Stomach (tissue), 4 donors: Measurements from ENCODE around the gene MYO5B.

Experiments used
- POLR2A ChIP-seq, 4 donors: fragments of 450-650 bp; IDR thresholded peaks; one replicate each; pipeline ENCODE4 v1.6.1; 2016; ENCODE audit warnings: antibody characterized with exemption in 4 of 4, control low read depth in 2 of 4, mild to moderate bottlenecking in 1 of 4, moderate library complexity in 1 of 4
- POLR2AphosphoS5 ChIP-seq, 3 donors: sonication (generic); formaldehyde crosslinking; IDR thresholded peaks; one replicate each; pipeline ENCODE4 v1.6.1; 2016; ENCODE audit warnings: antibody characterized with exemption in 3 of 3
- TF ChIP-seq, protein P1 (sequence below), 7 experiments: fragments of 450-650 bp in 4 of 7; fragments of 200-600 bp in 3 of 7; sonication (generic) in 3 of 7; IDR thresholded peaks; one replicate each; pipeline ENCODE4 v1.5.1; 2016 to 2019; ENCODE audit warnings: antibody characterized with exemption in 7 of 7, control low read depth in 2 of 7, mild to moderate bottlenecking in 1 of 7

DNA sequence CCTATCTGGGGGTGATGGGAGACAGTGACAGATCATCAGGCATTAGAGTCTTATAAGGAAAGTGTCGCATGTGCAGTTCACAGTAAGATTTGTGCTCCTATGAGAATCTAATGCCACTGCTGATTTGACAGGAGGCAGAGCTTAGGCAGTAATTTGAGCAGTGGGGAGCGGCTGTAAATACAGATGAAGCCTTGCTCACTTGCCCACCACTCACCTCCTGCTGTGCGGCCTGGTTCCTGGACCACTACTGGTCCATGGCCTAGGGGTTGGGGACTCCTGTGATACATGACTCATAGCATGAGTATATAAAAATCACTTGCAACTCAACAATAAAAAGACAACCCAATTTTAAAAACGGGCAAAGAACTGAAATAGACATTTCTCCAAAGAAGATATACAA is 310.5 kb downstream of the MYO5B start:
- TF ChIP-seq, protein P1, sequence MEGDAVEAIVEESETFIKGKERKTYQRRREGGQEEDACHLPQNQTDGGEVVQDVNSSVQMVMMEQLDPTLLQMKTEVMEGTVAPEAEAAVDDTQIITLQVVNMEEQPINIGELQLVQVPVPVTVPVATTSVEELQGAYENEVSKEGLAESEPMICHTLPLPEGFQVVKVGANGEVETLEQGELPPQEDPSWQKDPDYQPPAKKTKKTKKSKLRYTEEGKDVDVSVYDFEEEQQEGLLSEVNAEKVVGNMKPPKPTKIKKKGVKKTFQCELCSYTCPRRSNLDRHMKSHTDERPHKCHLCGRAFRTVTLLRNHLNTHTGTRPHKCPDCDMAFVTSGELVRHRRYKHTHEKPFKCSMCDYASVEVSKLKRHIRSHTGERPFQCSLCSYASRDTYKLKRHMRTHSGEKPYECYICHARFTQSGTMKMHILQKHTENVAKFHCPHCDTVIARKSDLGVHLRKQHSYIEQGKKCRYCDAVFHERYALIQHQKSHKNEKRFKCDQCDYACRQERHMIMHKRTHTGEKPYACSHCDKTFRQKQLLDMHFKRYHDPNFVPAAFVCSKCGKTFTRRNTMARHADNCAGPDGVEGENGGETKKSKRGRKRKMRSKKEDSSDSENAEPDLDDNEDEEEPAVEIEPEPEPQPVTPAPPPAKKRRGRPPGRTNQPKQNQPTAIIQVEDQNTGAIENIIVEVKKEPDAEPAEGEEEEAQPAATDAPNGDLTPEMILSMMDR (IDR thresholded peaks at IDR 0.05) = no peak
- no peak for TF ChIP-seq POLR2AphosphoS5 (IDR thresholded peaks at IDR 0.05)
- no peak for TF ChIP-seq POLR2A (IDR thresholded peaks at IDR 0.05)
